Measurements from ENCODE around the gene NFIA. TPM values are rescaled to one million over a fixed set of nuclear protein-coding genes. Genes with fewer than 3 reads are reported as not detected.

Gene NFIA
- total and polyA plus RNA-seq, 10 of the 15 experiments (the other 5 are each of a cell fraction or from before 2014, with no cell fraction given), result 0.10 to 0.16 TPM; not detected in 8

DNA sequence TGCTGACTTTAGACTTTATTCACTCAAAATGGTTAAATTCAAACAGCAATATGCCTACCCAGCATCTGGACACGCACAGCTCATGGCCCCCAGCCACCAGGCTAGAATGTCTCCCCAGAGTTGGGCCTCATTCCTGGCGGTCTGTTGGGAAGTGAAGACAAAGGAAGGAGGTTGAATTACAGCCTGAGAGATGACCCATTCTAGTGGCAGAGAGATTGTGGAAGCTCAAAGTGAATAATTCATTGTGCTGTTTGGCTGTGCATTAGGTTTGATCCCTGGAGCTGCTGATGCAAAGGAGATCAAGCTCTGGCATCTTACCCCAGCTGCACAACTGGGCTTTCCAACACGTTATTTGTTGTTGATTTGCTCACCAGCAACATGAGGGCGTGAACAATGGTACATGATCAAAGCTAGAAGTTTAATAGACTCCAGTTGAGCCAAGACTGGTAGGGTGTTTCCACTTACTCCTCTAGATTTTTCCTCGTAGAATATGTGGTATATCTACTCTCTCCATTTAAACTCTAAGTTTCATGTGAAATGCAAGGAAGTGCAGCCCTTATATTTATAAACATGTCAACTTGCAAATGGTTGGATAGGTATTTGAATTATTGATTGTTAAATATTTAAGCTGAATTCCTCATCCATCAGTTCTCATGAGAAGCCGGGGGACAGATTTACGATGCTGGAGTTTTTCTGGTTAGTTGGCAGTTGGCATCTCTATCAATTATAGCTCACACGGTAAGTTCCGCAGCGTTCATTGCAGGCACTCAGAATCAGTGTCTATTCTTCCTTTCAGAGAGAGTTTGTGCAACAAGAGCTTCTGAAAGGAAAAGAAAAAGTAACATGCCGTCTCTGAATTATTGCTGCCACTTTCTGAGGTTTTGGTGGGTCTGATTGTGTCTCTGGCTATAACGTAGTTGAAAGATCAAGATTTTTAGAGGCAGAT lies 419.9 kb downstream of the NFIA start:
- DNase-seq (ENCODE audit: low read depth, low spot score) (no peak), FAIRE-seq (no peak), ATAC-seq (no peak)
- no peak overlapping the region for H3K9ac ChIP-seq (ENCODE audit: control insufficient read depth, insufficient read depth, low read length)
- ChIA-PET SMC1A (ENCODE audit: uncharacterized antibody, unreplicated experiment) (no interaction called here), POLR2A (no interaction called here), CTCF (no interaction called here), RAD21 (ENCODE audit: unreplicated experiment) (no interaction called here)
- H2AFZ ChIP-seq (ENCODE audit: control insufficient read depth, low read depth, low read length), result no peak overlapping the region
- BruUV-seq (replicated peaks), result no TSS peak
- H3K4me1 ChIP-seq (ENCODE audit: control insufficient read depth, insufficient read depth, low read length), result no peaks in the 10 kb centered on the region
- H3K4me2 ChIP-seq (ENCODE audit: control insufficient read depth, insufficient read depth), result no peak overlapping the region
- no peaks in the 10 kb centered on the region for H3K79me2 ChIP-seq (ENCODE audit: control insufficient read depth, insufficient read depth, low read length)
- TF ChIP-seq SIX5 (IDR thresholded peaks at IDR 0.05; ENCODE audit: low read depth, low read length, severe bottlenecking), result no peak
- no peak for TF ChIP-seq ZBTB33 (IDR thresholded peaks at IDR 0.05)
- no peak for TF ChIP-seq BMI1 (IDR thresholded peaks at IDR 0.05; ENCODE audit: borderline replicate concordance)
- no peak for TF ChIP-seq PAX5 (IDR thresholded peaks at IDR 0.05; ENCODE audit: borderline replicate concordance, low read depth, low read length)
- TF ChIP-seq HDAC6 (IDR thresholded peaks at IDR 0.05; ENCODE audit: unreplicated experiment), result no peak
- no peak for TF ChIP-seq ZNF622 (IDR thresholded peaks at IDR 0.05)
- no peak for TF ChIP-seq EZH2 (IDR thresholded peaks at IDR 0.05; ENCODE audit: borderline replicate concordance, control insufficient read depth, low read depth, low read length)
- no peak overlapping the region for H3K27ac ChIP-seq (ENCODE audit: control insufficient read depth, insufficient read depth)
- H3K4me3 ChIP-seq, result no peak overlapping the region
- 6% methylated on average over 12 of the region's 12 CpGs for WGBS (ENCODE audit: insufficient coverage, insufficient replicate concordance, low lambda C conversion rate, missing lambda C conversion rate)
- intact Hi-C loops (cut with micrococcal nuclease; ENCODE audit: unreplicated experiment), result no loop called here
- no peaks in the 10 kb centered on the region; a peak in 1 of 4 replicates for H3K27me3 ChIP-seq (replicated peaks in 1 of 2; ENCODE audit: control insufficient read depth in 2 of 2, insufficient read depth in 2 of 2, low read length in 1 of 2)
- in situ Hi-C loops (cut with MboI), result no loop called here
- no peaks in the 10 kb centered on the region for H3K9me3 ChIP-seq (replicated peaks; ENCODE audit: control insufficient read depth, insufficient read depth, low read length)
- no peaks in the 10 kb centered on the region for H4K20me1 ChIP-seq (ENCODE audit: control insufficient read depth, insufficient read depth)
- H3K36me3 ChIP-seq (ENCODE audit: control insufficient read depth in 2 of 2, insufficient read depth in 2 of 2, low read length in 1 of 2), result no peaks in the 10 kb centered on the region

Measured in GM12878 (cell line).